GM21390 (cell line): ENCODE results near the gene PGS1.

Experiments used
- ATAC-seq: cut with Tn5 transposase; IDR thresholded peaks from one replicate; pipeline ENCODE4 v1.9.1; 2021; ENCODE audit not compliant: unreplicated experiment

The PGS1 gene

DNA sequence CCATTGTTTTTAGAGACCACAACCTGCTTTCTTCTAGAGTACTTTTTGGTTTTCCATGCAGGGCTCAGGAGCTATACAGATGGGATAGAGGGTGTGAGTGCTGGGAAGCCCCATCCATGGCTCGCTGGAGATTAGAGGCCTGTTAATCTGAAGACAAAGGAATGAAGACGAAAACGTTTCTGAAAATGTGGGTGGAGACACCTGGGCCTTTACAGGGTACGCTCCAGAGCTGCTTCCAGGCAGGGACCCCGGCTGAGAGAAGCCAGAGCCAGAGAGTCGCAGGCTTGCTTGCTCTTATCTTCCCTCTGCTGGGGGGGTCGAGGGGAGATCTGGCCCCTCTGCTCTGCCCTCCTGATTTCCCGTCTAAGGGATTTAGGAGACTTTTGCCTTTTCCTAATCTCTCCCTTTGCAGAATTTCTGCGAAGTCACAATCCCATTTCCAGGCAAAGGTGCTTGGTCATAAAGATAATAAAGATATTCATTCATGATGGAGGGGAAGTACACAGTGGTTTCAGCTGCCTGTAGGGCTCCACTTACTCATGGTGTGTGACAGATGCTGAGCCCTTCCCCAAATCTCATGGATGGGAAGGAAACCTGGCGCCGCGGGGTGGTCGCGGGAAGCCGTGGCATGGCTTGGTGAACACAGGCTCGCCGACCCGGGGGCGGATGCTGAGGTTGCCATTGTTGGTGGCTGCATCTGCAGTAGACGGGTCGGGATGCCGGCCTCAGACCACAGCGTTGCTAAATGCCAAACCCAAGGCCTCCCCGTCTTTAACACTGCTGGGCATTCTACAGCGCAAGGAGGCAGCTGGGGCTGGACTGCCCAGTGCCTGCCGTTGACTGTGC, 13.8 kb upstream of the PGS1 start:
- ATAC-seq, result no peak

DNA sequence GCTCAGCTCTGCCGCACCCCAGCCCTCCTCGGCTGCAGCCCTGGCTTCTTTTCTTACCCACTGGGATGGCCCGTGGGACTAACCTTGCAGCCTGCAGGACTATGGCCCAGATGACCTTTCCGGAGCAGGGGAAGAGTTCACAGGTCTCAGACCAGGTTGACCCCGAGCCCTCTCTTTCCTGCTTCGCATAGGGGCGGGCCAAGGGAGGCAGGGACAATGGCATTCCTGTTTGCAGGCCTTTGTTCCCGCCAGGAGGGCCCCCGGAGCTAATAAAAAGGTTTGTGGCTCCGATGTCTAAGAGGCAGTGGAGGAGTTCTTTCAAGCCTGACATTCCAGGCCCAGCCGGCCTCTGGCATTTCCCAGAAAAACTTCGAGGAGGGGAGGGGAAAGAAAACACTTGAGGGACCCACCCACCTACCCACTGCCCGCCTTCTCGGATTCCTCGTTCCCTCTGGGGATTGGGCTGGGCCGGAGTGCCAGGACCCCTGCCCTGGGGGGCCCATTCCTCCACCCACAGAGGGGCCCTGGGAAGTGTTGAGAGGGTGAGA, 12.8 kb upstream of the PGS1 start:
- ATAC-seq, result no peak

DNA sequence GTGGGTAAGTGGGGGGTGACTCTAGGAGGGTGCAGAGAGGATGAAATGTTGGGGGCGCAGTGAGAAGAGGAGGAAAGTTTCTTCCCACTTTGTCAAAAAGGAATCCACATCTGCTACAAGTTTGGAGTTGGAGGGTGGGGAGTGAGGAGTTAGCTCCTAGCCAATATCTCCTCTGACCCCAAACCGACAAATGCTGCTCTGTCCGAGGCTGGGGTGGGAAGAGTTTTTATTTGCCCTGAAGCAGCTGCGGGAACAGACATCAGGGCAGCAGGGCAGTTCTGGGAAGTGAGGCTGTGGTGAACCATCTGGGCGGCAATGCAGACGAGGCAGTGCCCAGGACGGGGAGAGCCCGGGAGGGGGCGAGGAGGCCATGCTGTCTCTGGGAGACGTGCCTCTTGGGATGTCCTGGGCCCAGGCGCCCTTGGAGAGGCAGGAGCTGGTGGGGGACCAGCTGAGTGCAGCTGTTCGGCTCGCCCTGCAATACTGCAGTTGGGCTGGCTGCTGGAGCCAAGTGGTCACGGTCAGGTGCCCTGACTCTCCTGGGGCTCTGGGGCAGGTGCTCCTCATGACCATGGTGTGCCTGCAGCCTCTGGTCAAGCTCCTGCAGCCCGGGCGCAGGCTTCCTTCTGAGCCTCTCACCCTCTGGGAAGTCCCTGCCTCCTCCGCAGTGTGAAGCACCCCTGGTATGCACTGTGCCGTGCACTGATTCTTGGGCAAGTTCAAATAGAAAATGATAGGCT, 12.2 kb upstream of the PGS1 start:
- ATAC-seq, result no peak

DNA sequence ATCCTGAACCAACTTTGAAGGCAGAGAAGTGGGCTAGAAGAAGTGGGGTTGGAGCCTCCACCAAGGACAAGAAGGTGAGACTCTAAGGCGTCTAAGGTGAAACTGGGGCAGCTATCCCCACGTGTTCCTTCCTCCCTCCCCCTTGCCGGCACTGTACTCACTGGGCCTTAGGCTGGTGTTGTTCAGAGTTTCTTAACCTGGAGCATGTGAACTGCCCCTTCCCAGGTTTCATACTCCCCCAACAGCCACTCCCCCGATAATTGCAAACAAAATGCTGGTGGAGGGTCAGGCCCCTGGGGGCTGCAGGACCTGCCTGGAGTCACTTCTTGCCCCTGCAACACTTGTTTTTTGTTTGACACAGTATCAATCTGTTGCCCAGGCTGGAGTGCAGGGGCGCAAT, 11.3 kb upstream of the PGS1 start:
- ATAC-seq, result no peak

DNA sequence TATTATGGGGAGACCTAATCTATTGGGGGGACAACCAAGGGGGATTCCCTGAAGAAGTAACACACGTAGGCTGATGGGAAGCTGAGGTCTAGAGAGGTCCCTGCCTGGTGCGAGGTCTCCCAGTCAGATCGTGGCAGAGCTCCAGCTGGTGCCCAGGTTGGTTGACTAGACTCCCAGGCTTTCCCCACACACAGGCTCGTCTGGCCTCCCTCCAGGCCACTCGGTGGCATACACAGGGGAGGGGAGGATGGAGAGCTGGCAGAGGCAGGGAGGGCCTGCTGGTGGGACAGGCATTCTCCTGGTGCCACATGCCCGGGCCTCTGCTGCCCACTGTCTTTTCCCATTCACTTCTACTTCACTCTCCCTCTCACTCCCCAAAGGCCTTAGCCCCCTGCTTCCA, 10.1 kb upstream of the PGS1 start:
- no peak for ATAC-seq

DNA sequence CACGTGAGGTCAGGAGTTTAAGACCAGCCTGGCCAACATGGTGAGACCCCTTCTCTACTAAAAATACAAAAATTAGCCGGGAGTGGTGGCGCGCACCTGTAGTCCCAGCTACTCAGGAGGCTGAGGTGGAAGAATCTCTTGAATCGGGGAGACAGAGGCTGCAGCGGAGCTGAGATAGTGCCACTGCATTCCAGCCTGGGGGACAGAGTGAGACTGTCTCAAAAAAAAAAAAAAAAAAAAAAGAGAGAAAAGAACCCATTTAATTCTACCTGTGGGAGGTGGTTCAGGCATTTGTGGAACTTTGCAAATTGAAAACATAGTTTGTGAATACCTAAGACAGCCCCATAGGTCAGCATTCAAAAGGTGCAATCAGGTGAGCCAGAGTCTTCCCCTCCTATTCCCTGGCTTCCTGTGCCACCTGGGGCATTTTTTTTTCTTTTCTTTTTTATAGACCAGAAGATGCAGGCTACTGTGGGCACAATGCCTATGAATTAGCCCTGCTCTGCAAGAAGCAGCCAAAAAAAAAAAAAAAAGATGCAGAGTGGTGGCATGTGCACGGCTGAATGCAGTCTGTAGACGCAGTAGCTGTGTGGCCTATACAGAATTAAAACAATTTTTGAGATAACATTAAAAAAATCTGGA, 9.5 kb upstream of the PGS1 start:
- ATAC-seq, result no peak

DNA sequence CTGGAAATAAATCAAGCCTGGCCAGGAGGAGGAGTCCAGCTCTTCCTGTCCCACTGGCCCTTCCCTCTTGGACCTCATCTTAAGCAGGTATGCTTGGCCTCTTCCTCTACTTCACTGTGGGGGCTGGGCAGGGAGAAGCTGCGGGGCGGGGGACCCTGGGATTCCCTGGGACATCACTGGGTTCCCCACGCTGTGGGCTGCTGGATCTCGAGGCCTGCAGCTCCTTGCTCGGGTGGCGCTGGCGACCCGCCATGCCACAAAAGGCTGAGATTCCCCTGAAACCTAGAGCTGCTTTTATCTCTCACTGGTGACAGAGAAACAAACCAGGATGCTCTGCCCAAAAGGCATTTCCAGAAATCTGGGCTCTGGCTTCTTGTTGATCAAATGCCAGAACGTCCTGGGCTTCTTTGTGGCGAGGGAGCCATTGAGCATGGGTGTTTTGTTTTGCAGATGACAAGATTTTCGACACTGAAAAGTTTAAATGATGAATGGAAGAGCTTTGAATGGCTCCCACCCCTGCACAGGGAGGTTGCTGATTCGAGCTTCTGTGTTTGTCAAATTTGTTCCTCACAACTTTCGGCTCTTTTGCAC, 8.6 kb upstream of the PGS1 start:
- ATAC-seq, result no peak

DNA sequence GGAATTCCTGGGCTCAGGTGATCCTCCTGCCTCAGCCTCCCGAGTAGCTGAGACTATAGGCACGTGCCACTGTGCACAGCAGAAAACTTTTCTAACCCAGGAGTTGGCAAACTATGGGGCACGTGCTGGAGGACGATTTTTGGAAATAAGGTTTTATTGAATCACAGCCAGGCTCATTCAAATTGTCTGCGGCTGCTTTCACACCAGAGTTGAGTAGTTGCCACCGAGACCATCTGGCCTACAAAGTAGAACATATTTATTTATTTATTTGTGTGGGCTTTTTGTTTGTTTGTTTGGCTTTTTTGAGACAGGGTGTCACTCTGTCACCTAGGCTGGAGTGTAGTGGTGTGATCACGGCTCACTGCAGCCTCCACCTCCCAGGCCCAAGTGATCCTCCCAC, 7.4 kb upstream of the PGS1 start:
- ATAC-seq, result no peak

DNA sequence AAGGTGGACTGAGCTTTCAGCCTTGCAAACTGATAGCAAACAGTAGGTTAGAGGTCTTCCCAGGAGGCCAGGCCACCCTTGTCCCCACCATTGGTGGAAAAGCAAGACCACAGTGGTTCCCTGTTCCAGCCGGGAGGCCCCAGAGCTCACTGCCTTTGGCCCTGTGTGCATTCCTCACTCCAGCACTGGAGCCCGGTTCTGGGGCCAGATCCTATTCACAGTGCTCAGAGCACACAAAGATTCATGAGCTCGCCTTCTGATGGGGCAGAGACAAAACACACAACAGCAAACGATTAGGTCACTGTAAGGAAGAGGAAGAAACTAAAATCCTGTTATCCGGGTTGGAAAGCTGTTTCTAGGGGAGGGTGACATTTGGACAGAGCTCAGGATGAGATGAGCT, 5.6 kb upstream of the PGS1 start:
- ATAC-seq, result no peak

DNA sequence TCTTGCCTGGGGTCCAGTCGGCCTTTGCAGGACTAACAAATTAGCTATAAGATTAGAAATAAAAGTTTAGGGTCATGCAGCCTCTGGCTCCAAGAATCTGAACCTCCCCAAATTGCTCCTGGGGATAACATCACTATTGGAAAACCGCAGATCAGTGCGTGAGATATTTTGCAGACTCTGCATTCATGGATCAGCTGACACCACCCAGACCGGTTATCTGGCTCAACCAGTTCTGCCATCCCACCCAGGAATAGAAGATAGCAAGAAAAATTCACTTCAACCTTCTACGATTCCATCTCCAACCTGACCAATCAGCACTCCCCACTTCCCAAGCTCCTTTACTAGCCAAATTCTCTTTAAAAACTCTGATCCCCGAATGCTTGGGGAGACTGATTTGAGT, 4.3 kb upstream of the PGS1 start:
- no peak for ATAC-seq

DNA sequence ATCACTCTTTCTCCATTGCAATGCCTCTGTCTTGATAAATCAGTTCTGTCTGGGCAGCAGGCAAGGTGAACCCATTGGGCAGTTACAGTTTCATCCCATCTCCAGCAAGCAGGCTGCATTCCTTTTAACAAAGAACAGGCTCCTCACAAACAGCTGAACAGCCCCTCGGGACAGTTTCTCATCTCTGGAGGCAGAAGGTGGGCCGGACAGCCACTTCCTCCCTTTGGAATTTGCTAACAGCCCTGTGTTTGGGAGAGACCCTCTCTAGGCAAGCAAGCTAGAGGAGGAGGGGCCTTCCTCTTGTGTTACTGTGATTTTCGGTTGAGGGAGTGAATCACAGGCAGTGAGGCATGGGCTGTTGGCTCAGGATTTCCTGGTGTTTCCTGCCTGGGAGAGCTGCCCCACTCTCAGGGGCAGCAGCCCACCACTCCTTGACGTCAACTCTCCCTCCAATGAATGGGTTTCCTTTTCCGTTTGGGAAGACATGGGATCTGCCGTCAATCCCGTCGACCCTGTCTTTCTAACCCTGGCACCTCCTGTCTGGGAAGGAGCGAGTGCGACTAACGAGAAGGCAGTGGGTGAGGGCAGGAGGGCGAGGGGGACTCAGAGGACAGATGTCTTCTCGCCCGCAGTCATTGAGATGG, 3.7 kb upstream of the PGS1 start:
- ATAC-seq, result no peak

DNA sequence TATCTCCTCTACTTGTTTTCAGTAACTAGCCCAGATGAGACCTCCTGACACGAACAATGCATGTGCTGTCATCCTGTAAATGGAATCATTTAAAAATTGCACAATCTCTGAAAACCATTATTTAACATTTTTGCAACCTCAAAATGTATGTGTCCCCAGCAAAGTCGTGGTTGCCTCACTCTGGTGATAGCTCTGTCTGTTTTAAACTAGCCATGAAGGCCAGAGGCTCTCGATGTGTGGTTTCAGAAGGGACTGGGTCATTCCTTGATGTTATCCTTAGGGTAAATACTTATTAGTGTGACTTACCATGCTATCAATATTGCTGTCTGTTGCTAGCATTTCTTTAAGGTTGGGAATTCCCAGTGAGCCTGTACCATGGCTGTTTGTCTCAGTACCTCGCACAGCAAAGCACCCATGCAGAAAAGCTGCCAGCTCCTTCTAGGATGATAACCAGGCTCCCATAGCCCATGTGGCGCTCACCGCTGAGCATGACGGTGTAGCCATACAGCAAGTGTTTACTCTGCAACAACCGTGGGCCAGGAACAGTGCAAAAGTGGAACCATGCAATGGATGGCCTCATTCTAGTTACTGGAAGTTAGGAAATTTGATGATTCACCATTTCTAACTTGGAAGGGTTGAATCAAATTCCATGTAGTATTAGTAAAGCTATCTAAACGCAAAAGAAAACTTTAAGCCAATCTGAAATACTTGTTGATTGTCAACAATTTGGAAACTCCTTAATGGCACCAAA, 2.9 kb upstream of the PGS1 start:
- no peak for ATAC-seq

DNA sequence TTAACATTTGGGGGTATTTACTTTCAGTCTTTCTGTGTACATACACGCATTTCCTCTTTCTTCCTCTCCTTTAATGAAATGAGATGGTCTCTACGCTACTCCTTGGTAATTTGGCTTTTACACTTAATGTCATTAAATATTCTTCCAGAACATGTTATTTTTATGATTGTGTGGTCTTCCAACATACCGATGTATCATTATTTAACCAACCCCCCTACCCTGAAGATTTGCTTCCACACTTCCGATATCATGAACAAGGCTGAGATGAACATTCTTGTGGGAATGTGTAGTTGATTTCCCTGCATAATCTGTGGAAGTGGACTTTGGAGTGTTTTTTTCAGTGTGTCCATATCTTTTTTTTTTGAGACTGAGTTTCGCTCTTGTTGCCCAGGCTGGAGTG, 2.3 kb upstream of the PGS1 start:
- no peak for ATAC-seq

DNA sequence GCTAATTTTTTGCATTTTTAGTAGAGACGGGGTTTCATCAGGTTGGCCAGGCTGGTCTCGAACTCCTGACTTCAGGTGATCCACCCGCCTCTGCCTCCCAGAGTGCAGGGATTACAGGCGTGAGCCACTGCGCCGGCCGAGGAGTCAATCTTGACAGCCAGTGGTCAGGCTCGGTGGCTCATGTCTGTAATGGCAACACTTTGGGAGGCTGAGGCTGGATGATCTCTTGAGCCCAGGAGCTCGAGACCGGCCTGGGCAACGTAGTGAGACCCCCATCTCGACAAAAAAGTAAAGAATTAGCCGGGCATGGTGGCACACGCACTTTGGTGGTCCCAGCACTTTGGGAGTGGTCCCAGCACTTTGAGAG, 608 bp upstream of the PGS1 start:
- ATAC-seq, result no peak

DNA sequence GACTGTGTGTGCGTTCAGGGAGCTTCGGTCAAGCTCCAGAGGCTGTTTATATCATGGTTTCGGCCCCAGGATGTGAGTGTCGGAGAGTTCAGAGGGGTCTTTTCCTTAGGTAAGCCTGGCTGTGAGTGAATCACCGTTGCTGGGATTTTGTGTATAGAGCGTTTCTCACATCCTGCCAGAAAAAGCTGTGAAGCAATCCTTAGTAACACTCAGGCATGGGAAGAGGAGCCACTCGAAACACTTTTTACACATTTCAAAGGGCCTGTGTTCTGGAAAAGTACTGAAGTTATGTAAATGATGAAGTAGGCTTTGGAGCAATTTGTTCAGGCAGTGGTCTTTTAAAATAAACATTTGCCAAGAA, 662 bp downstream of the PGS1 start:
- no peak for ATAC-seq

DNA sequence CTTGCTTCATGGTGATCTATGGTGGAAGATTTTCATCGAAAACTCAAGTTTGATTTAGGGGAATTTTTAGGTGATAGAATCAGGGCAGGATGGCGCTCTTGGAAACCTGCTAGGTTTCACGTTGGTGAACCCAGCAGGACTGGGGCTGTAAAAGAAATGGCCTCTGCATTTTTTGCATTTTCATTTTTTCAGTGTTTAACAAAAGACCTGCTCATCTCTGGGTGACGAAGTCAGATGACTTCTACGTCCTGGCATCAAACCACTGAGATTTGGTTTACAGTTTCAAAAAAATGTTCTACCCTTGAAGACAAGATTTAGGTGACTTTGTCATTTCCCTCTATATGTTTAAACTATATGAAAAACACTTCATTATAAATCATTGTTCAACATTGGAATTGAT, 1.9 kb downstream of the PGS1 start:
- ATAC-seq, result no peak

DNA sequence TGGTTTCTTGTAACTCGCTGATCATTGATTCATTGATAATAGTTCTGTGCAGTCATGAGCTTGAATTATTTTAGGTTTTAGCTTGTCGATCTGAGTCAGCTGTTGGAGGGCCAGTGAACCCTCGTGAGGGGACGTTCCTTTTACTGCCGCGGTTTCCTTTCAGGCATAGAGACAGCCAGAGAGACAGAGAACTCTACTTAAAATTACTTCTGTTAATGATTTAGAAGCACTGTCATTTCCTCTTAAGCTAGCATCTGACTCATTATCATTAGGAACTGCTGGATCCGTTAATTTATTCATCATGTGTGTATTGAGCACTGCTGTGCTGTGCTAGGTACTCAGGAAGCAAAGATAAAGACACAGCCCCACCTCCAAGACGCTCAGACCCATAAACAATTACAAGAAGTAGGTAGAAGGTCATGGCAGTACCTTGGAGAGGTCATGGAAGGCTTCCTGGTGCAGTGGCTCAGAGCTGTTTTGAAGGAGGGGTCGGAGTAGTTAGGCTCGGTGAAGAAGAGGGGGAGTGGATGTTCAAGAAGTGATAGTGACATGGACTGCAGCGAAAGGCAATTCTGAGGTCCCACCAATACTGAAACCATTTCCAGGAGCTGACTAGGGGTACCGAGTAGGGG, 3.3 kb downstream of the PGS1 start:
- no peak for ATAC-seq

DNA sequence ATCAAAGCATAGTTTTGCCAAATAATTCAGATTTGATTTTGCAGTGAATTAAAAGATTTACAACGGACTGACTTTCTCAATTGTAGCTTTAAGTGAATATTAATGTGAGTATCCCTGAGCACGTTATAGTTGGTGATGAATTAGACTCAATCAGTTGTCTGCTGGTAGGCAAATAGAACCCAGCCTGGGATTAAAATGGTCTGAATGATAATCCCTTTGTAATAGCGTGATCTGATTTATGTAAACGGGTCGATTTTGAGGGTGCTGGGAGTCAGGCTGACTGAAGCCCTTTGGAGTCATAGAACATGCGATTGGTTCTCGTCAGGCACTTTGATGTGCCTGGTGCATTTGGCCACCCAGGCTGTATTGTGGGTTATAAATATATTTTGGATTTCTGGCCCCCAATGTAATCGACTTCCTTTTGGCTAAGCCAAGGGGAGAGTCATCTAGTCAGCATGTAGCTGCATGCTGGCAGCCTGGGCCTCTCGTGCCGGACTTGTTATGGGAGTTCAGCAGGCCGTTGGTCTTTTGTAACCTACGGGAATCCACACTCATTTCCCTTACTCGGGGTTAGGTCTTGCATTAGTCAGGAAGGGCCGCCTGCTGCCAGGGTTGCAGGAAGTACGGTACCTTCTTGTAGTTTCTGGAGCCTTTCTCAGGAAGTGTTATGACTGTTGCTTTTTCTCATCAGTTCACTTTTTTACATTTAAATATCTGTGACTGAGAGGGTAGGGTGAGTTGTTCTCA, 5.4 kb downstream of the PGS1 start:
- peak; percentile 41 for ATAC-seq

DNA sequence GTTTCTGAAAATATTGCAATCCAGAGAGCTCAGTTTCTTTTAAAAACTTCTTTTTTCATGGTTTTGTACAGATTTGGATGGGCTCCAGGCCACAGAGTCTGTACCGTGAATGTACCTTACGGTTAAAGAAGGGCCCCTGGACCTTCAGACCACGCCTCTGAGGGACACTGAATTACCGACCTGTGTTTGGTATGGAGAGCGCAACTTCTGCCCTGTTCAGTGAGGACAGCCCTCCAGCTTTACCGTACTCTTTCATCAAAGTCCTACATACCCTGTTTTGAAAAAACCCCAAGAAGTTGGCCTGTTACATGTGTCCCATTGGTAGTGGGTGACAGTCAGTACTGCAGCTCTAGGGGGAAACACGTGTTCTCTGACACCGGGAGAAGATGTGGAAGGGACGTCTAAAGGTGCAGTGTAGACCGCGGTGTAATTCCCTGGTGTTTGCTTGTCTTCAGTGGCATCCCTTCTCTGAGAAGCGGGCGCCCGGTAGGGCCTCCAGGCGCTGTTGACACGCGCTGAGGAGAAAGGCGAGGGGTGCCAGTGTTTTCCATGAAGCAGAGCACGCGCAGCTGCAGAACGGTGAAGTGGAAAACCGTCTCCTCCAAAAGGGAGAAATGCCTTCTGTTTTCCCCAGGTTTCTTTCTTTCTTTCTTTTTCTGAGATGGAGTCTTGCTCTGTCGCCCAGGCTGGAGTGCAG, 6.2 kb downstream of the PGS1 start:
- peak; percentile 21 for ATAC-seq
